GM21367 (cell line): ENCODE data around the gene EPHB1.
"Not testable (repeated sequence)": the region's sequence is repeated elsewhere in the genome, so short reads cannot be mapped to it uniquely, and the experiment has no call there.

Experiments
- ATAC-seq: cut with Tn5 transposase; IDR thresholded peaks from one replicate; pipeline ENCODE4 v1.9.1; 2021; ENCODE audit not compliant: unreplicated experiment

Gene EPHB1

DNA sequence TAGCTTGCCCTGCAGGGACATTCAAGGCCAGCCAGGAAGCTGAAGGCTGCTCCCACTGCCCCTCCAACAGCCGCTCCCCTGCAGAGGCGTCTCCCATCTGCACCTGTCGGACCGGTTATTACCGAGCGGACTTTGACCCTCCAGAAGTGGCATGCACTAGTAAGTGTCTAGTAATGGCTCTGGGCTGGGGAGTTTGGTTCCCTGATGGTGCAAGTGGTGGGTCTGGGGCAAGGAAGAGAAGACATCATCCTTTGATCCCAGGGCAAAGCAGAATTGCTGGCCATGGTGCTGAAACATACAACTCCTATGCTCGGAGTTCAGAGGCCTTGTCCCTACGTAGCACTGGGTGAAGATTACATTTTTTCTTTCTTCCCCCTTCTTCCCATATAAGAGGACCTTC lies 311.4 kb downstream of the EPHB1 start:
- no peak for ATAC-seq

DNA sequence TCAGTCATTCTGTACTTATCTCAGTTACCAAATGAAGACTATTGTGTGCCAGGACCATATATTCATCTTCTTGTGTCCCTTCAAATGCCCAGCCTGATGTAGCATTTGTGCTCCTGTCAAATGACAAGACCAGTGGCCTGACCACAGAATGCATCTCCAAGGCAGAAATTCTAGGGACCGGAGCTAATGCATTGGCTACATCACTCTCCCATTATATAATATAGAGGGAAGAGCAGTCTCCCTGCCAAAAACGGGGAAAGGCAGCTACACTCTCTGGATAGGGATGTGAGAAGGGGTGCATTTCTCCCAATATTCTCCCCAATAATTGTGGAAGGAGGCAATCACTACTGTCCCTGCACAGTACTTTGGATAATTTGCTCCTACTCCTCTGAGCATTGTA lies 312.0 kb downstream of the EPHB1 start:
- no peak for ATAC-seq

DNA sequence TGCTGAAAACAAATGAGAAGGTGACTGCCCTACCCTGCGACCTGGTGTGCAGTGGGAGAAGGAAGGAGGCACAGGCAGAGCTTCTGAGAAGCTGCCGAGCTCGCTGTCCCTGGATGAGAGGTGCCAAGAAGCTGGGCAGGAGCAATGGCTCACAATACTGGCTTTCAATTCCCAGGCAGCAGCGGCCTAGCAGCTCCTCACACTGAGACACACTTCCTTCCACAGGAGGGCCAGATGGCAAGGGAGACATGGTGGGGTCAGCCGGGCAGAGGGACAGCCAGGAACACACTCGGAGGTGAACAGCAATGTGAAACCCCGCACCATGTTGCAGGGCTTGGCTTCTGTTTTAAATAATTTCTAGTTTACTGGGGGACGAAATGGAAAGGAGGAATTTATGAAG lies 314.6 kb downstream of the EPHB1 start:
- ATAC-seq, result no peak

DNA sequence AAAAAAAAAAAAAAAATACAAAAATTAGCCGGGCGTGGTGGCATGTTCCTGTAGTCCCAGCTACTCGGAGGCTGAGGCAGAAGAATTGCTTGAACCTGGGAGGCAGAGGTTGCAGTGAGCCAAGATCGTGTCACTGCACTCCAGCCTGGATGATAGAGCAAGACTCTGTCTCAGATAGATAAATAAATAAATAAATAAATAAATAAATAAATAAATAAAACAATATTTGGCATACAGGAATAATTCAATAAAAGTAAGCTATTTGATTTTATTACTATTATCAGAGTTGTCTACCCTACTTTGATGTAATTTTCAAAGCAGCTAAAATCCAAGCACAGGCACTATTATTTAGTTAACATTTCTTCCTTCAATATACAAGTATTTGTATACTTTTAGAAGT lies 319.5 kb downstream of the EPHB1 start:
- not testable (repeated sequence) for ATAC-seq

DNA sequence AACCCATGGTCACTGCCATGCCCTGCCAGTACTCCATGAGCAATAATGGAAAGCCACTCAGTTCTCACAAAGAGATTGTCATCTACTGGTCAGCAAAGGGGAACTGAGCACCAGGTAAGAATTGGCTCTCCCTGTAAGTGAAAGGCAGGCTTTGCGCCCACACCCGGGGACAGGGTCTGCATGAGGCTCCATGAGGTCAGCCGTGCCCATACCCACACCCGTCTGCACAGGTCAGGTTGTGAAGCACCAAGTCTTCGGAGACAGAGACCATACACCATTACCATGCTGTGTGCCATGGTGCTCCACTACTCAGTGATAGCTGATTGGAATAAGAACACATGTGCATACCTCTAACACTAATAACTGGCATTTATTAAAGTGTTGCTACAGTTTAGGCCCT lies 322.9 kb downstream of the EPHB1 start:
- ATAC-seq, result no peak

DNA sequence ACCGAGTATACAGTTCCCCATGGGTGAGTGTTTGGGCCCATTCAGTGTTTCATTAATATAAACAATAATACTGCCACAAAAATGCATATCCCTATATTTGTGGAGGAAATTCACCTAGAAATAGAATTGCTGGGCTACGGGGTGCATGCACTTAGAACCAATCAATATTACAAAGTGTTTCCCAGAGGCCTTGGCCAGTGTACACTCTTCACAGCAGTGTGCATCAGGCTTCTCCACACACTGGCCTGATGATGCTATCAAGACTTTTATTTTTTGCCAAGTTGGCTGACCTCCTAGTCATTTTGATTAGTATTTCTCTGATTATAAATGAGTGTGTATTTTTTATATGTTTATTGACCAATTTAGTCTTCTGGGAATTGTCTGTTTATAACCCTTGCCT lies 323.7 kb downstream of the EPHB1 start:
- no peak for ATAC-seq

DNA sequence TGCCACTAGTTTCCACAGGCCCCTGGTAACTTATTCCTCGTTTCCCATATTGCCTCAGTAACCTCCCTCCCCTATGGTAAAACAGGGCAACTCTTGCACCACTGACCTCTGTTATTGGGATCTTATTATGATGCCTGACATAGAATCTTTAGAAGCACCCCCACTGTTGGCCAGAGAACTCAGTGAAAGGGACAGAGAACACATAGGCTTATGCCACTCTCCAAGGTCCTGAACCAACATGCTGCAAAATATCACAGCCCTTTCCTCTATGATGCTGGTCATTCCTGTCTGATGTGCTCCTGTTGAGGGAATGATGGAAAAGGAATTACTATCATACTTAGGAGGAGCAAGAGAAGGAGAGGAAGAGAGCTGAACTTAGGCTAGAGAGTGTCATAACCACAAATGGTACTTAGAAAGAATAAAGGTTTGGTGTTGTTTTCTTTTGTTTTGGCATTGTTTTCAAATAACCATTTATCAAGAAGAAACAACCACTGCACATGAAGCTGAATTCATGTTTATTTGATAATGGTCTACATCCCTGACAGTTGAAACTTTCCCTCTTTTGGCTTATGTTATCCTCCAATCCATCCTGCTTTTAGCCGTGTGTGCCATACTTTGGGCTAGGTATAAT lies 330.2 kb downstream of the EPHB1 start:
- no peak for ATAC-seq

DNA sequence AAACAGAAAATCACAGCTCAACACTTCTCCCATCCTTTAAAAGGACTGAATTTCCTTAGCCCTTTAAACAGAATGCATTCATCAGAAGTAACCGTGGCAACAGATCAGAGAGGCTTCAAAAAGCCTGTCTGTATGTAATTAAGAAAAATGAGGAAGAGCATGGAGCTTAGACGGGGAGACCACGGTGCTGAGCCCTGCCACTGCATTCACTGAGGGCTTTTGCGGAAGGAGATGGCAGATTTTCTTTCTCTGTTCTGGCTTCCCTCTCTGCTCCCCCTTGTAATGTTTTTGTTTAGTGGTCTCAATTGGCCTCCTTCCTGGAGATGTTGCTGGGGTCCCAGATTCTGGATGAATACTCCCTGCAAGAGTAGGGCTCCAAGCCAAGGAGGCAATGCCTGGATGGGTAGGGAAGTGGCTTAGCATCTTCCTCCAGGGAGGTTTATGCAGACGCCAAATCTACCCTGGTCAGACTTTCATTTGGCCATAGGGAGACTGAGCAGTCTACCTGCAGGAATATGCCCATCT lies 332.9 kb downstream of the EPHB1 start:
- no peak for ATAC-seq

DNA sequence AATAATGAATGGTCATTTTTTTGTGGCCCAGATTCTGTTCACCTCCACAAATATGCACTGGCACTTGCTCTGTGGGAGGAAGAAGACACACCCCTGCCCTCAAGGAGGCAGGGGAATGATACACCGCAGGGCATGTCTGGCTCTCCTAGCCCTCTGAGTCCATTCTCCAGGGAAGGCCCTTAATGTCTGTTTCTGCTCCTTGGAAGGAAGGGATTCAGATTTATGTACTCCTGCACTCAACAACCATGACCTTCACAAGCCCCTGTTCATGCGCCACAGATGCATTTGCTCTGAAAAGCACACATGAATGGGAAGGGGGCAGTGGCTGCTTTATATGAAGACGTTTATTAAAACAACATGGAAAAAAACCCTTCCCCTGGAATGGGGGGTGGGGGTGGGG lies 333.8 kb downstream of the EPHB1 start:
- no peak for ATAC-seq

DNA sequence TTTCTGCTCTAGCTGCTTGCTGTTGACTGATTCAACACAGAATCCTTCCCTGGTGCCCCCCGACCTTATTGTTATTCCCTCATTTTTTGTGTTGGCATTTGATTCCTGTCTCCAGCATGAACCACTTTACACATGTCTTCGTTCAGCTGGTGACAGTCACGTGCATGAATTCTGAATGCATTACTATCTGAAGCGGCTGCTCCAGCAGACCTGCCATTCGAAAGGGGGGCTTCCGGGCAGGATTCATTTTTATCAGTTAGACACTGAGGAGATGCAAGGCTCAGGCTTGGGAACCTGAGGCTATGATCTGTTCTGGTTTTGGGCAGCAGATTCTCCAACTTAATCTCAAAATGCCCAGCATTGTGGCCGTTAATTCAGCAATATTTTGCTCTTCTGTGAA lies 336.2 kb downstream of the EPHB1 start:
- no peak for ATAC-seq

DNA sequence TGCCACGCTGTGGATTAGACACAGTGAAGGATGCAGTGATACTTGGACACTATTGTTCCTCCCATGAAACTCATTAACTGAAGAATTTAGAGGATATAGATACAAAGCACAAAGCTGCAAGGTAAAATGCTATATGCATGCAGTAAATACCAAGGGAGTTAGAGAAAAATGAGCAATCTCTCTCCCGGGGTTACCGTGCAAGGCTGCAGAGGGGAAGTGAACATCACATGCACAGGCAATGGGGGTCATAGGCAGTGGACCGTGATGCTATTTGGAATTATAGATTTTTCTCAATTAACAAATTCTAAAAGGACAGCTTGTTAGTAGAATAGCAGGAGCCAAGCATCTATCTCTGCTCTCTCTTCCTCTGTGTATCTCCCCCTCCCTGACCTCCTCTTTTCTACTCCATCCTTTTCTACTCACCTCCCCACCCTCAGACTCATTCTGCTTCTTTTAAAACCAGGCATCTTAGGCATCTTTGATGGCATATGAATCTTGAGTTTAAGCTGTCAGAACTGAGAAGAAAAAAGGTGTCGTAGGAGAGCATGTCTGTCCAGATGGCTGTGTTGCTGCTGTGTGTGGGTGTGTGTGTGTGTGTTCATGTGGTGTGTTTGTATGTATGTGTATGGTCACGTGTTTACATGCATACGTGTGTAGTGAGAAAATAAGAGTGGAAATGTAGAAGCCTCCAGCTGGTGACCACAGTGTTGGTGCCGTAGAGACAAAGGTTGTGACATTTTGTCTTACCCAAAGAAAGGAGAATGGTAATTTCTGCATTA lies 339.0 kb downstream of the EPHB1 start:
- no peak for ATAC-seq

DNA sequence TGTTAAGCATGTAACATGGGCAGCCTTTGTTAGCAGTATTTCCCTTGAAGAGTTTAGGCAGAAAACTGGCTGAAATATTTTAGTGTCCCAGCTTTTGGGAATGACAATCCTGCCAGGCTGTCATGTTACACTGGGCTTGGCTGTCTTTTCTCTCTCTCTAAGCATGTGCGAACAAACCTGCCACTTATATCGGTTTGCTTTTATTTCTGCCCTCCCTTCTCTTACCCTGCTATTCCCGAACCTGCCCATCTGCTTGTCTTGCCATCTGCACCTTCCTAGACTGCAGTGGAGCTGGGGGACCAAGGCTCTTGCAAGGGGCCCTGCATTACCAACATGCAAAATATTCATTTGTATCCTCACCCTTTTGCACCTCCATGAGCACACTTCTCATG lies 339.6 kb downstream of the EPHB1 start:
- no peak for ATAC-seq

DNA sequence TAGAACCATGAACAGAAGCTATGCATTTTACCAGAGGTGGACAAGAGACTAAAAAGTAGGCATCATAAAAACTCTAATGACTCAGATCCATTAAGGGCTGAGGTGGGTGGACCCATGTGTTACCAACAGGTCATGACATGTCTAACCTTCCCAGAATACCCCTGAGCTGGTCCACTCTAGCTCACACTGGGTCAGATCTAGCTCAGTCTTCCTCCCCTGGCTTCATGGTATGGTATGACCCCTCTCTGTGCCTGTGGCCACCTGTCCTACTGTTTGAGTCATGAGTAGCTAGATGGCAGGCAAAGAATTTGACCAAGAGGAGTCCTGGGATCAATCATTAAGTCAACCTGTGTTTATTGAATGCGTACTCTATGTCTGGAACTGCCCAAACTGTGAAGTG lies 340.4 kb downstream of the EPHB1 start:
- ATAC-seq, result no peak

DNA sequence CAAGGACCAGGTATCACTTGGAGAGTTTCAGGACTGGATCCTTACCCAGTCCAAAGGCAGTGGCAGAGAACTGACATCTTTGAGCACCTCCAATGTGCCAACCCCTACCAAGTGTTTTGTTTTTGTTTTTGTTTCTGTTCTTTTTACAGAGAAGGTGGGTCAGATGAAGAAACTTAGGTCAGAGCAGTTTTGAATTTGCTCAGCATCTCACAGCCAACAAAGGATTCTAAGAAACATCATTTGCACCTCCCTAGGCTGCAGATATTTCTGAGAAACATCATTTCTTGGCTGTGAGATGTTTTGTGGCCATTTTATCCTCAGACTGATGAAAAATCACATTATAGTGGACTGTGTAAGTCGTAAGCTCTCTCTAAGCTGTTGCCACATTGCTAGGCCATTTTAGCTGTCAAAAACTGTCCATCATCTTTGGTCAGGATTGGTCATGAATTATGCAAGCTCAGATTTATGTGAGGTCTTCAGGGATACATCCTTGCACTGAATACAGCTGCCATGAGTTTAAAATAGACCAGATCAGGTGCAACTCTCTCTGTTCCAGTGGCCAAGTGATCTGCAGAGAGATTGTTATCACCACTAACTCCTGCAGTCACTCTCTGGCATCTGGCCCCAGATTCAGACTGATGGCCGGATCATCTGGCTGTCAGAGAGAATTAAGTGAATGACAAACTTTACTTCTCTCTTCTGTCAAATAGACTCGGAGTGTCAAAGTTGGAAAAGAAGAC lies 341.5 kb downstream of the EPHB1 start:
- no peak for ATAC-seq

DNA sequence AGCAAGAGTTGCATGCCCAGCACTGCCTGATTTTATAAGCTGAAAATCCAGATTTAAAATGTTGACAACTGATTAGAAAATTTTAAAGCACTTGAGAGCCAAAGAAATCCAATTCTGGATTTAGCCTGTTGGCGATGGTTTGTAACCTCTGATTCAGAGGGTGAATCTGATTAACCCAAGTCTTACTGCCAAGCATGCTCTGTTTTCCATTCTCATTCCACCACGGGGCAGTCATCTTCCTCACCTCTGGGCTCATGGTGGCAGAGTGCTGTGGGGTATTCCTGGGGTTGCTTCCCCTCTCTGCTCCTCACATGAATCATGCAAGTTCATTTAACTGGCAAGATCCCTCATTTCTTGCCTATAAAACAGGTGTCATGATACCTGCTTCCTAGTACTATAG lies 342.2 kb downstream of the EPHB1 start:
- ATAC-seq, result no peak

DNA sequence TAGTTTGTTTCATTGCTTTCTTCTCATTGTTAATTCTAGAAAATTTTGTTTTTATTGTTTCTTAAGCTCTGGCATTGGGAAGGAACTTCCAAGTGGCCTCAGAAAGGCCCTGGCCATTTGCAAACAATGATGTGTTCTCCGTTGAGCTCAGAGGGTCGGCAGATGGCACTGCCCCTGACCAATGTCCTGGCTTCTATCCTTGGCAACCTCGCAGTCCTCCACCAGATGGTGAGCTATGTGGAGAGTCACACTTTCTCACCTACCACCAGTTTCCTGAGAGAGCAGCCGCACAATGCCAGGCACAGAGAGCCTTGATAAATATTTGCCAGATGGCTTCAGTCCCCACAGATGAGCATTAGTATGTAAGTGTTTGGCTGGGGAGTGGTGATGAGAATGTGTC lies 343.7 kb downstream of the EPHB1 start:
- no peak for ATAC-seq

DNA sequence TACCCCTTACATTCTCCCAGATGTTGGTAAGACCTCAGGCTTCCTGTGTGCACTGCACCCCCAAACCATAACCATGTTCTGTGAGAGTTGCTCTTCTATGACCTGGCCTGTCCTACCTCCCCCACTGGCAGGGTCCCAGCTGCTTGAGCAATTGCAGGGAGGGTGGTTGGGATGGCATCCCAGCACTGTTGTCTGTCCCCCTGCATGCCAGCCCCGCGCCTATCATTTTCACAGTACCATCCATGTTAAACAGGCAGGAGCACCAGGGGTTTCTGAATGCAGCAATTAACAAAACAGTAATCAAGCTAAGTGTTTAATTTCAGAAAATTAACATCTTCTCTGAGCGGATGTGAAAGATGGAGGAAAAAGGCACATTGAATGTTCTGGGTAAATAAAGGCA lies 345.5 kb downstream of the EPHB1 start:
- ATAC-seq, result no peak

DNA sequence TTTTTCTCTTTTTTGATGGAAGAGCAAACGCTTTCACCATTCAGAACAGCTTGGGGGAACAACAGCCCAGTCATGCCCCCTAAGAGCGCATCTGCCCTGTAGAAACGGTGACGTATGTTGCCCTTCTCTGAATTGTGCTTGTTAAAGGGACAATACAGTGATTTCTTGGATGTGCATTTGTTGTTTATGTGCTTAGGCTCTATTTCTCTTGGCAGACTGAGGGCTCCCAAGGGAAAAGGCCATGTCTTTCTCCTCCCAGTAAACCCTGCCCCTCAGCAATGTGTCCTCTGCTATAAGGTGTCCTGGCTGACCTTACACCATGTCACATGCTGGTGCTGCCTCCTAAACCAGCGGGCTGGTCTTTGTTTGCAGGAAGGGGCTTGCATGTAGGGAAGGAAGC lies 346.1 kb downstream of the EPHB1 start:
- no peak for ATAC-seq

DNA sequence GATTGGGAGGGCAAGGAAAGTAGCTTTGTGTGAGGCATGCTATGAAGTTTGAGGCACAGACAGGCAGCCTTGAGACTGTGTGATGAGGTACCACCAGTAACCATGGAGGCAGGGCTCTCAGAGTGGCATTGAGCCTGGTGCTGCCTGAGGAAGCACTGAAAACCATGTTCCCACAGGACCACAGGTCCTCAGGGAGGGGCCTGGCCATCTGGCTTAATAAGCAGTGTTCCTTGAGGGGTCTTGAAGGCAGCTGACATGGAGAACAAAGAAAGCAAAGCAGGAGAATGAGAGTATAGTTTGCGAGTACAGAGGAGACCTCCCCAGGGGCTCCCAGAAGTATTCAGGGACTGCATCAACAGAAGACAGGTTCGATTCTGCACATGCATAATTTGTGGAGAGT lies 346.6 kb downstream of the EPHB1 start:
- no peak for ATAC-seq

DNA sequence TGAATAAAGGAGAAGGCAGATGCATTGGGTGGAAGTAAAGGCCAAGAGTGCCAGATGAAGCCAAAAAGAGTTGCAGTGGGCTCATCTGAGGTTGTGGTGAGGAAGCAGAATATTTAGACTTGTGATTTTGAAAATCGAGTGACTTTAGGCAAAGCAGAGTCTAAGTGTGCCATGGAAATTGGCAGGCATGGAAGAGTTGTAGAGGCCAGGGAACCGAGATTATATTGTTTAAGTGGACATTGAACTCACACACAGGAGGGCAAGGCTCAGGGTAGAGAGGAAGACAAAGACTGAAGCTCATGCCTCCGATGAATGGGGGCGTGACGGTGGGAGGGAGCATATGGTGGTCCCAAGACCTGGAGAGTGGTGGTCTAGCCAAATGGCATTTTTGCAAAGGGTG lies 347.5 kb downstream of the EPHB1 start:
- no peak for ATAC-seq

DNA sequence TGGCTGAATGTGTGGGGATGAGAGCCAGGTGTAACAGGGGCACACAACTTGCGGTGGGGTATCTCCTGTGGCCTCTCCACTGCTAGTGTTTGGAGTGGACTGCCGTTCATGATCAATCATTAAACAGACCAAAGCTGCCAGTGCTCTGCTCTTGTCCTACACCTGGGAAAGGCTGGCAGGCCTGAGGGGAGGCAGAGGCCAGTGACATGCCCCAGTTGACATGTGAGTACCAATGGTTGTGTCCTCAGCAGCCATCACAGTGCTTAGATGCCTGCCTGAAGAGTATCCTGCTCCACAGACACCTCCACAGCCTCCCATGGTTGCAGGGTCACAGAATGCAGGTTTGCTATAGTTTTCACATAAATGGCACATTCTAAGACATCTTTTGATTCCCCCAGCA lies 348.4 kb downstream of the EPHB1 start:
- no peak for ATAC-seq

DNA sequence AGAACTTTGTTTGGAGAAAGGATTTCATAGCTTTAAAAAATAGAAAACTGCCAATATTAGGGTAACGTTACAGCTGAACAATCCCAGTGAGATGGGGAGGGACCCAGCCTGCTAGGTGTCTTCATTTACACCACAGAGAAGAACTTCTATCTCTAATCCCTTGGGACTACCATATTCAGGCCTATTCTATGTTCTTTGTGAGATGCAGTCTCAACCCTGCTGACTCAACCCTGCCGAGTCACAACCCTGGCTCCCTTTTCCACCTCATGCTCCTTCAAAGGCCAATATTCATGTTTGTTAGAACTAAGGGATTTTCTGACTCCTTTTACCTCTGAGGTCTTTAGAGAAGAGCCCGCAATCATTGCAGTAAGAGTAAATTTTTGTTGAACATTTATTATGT lies 350.5 kb downstream of the EPHB1 start:
- no peak for ATAC-seq
